ENCODE data around the gene LUC7L.

Gene LUC7L

GRCh38 chr16:146646-147045 is 82.6 kb downstream of the LUC7L start:
- TF ChIP-seq CTCF (IDR thresholded peaks at IDR 0.05; ENCODE audit: poor library complexity, severe bottlenecking), result no peak
- Histone ChIP-seq H3K27ac (ENCODE audit: poor library complexity, severe bottlenecking) (no peak overlapping the region), H3K4me3 (ENCODE audit: severe bottlenecking) (no peak overlapping the region), H3K36me3 (ENCODE audit: low read depth) (no peaks in the 10 kb centered on the region), H3K4me1 (ENCODE audit: insufficient read depth, poor library complexity, severe bottlenecking) (no peaks in the 10 kb centered on the region), H3K27me3 (ENCODE audit: insufficient read depth, poor library complexity, severe bottlenecking) (no peaks in the 10 kb centered on the region), H3K9me3 (ENCODE audit: severe bottlenecking) (no peaks in the 10 kb centered on the region)
- DNase-seq (ENCODE audit: low spot score), result no peak
- ATAC-seq (ENCODE audit: low read depth), result no peak

GRCh38 chr16:144797-145252 is 84.4 kb downstream of the LUC7L start:
- H3K4me1 ChIP-seq (ENCODE audit: insufficient read depth, poor library complexity, severe bottlenecking), result no peaks in the 10 kb centered on the region
- no peaks in the 10 kb centered on the region for H3K27me3 ChIP-seq (ENCODE audit: insufficient read depth, poor library complexity, severe bottlenecking)
- no peak for DNase-seq (ENCODE audit: low spot score)
- no peaks in the 10 kb centered on the region for H3K9me3 ChIP-seq (ENCODE audit: severe bottlenecking)
- no peak overlapping the region for H3K27ac ChIP-seq (ENCODE audit: poor library complexity, severe bottlenecking)
- ATAC-seq (ENCODE audit: low read depth), result no peak
- no peak for TF ChIP-seq CTCF (IDR thresholded peaks at IDR 0.05; ENCODE audit: poor library complexity, severe bottlenecking)
- H3K4me3 ChIP-seq (ENCODE audit: severe bottlenecking), result no peak overlapping the region
- H3K36me3 ChIP-seq (ENCODE audit: low read depth), result no peaks in the 10 kb centered on the region

- Histone ChIP-seq H3K4me3 (ENCODE audit: severe bottlenecking) (no peak overlapping the region), H3K4me1 (ENCODE audit: insufficient read depth, poor library complexity, severe bottlenecking) (no peaks in the 10 kb centered on the region), H3K9me3 (ENCODE audit: severe bottlenecking) (no peaks in the 10 kb centered on the region), H3K36me3 (ENCODE audit: low read depth) (no peaks in the 10 kb centered on the region), H3K27ac (ENCODE audit: poor library complexity, severe bottlenecking) (no peak overlapping the region), H3K27me3 (ENCODE audit: insufficient read depth, poor library complexity, severe bottlenecking) (no peaks in the 10 kb centered on the region)
- ATAC-seq (ENCODE audit: low read depth), result no peak
- DNase-seq (ENCODE audit: low spot score), result no peak
- no peak for TF ChIP-seq CTCF (IDR thresholded peaks at IDR 0.05; ENCODE audit: poor library complexity, severe bottlenecking)
Measured at GRCh38 chr16:143456-143855, 85.8 kb downstream of the LUC7L start.

GRCh38 chr16:143047-143446 is 86.2 kb downstream of the LUC7L start:
- no peak for DNase-seq (ENCODE audit: low spot score)

More at GRCh38 chr16:143047-143446, 86.2 kb downstream of the LUC7L start:
- ATAC-seq (ENCODE audit: low read depth), result no peak
- Histone ChIP-seq H3K9me3 (ENCODE audit: severe bottlenecking) (no peaks in the 10 kb centered on the region), H3K27me3 (ENCODE audit: insufficient read depth, poor library complexity, severe bottlenecking) (no peaks in the 10 kb centered on the region), H3K36me3 (ENCODE audit: low read depth) (no peaks in the 10 kb centered on the region), H3K27ac (ENCODE audit: poor library complexity, severe bottlenecking) (no peak overlapping the region), H3K4me3 (ENCODE audit: severe bottlenecking) (no peak overlapping the region), H3K4me1 (ENCODE audit: insufficient read depth, poor library complexity, severe bottlenecking) (no peaks in the 10 kb centered on the region)
- TF ChIP-seq CTCF (IDR thresholded peaks at IDR 0.05; ENCODE audit: poor library complexity, severe bottlenecking), result no peak

All from RWPE2 (cell line).